ENCODE data around the gene STAT3.
"Not testable (repeated sequence)": the region's sequence is repeated elsewhere in the genome, so short reads cannot be mapped to it uniquely, and the experiment has no call there.

The STAT3 gene

GRCh38 chr17:42312285-42313130 lies 75.7 kb downstream of the STAT3 start:
- no peak for TF ChIP-seq ZNF274 (IDR thresholded peaks at IDR 0.05; ENCODE audit: low read depth, low read length)
- H3K4me3 ChIP-seq (ENCODE audit: low read length) = no peak overlapping the region

- H3K4me3 ChIP-seq (ENCODE audit: low read length) = no peak overlapping the region
- TF ChIP-seq ZNF274 (IDR thresholded peaks at IDR 0.05; ENCODE audit: low read depth, low read length) = no peak
Measured at GRCh38 chr17:42312035-42312284, 76.3 kb downstream of the STAT3 start.

- H3K4me3 ChIP-seq (ENCODE audit: low read length) = no peak overlapping the region
- TF ChIP-seq ZNF274 (IDR thresholded peaks at IDR 0.05; ENCODE audit: low read depth, low read length) = no peak
Measured at GRCh38 chr17:42311240-42312034, 76.8 kb downstream of the STAT3 start.

GRCh38 chr17:42310787-42311215 lies 77.4 kb downstream of the STAT3 start:
- H3K4me3 ChIP-seq (ENCODE audit: low read length) = no peak overlapping the region
- TF ChIP-seq ZNF274 (IDR thresholded peaks at IDR 0.05; ENCODE audit: low read depth, low read length) = no peak

- no peak for TF ChIP-seq ZNF274 (IDR thresholded peaks at IDR 0.05; ENCODE audit: low read depth, low read length)
- H3K4me3 ChIP-seq (ENCODE audit: low read length) = no peak overlapping the region
Measured at GRCh38 chr17:42309986-42310786, 78.1 kb downstream of the STAT3 start.

- no peak for TF ChIP-seq ZNF274 (IDR thresholded peaks at IDR 0.05; ENCODE audit: low read depth, low read length)
Measured at GRCh38 chr17:42309142-42309541, 79.1 kb downstream of the STAT3 start.

GRCh38 chr17:42308446-42308845 lies 79.8 kb downstream of the STAT3 start:
- no peak overlapping the region for H3K4me3 ChIP-seq (ENCODE audit: low read length)
- no peak for TF ChIP-seq ZNF274 (IDR thresholded peaks at IDR 0.05; ENCODE audit: low read depth, low read length)

More at GRCh38 chr17:42309142-42309541, 79.1 kb downstream of the STAT3 start:
- no peak overlapping the region for H3K4me3 ChIP-seq (ENCODE audit: low read length)

GRCh38 chr17:42307362-42307927 lies 80.8 kb downstream of the STAT3 start:
- no peak overlapping the region for H3K4me3 ChIP-seq (ENCODE audit: low read length)
- no peak for TF ChIP-seq ZNF274 (IDR thresholded peaks at IDR 0.05; ENCODE audit: low read depth, low read length)

- no peak overlapping the region for H3K4me3 ChIP-seq (ENCODE audit: low read length)
- TF ChIP-seq ZNF274 (IDR thresholded peaks at IDR 0.05; ENCODE audit: low read depth, low read length) = no peak
Measured at GRCh38 chr17:42306385-42306667, 81.9 kb downstream of the STAT3 start.

- H3K4me3 ChIP-seq (ENCODE audit: low read length) = no peak overlapping the region
- no peak for TF ChIP-seq ZNF274 (IDR thresholded peaks at IDR 0.05; ENCODE audit: low read depth, low read length)
Measured at GRCh38 chr17:42305543-42306384, 82.5 kb downstream of the STAT3 start.

- not testable (repeated sequence) for H3K4me3 ChIP-seq (ENCODE audit: low read length)
Measured at GRCh38 chr17:42305031-42305330, 83.3 kb downstream of the STAT3 start.

- TF ChIP-seq ZNF274 (IDR thresholded peaks at IDR 0.05; ENCODE audit: low read depth, low read length) = no peak
- no peak overlapping the region for H3K4me3 ChIP-seq (ENCODE audit: low read length)
Measured at GRCh38 chr17:42304187-42305030, 83.8 kb downstream of the STAT3 start.

GRCh38 chr17:42303694-42304093 lies 84.5 kb downstream of the STAT3 start:
- TF ChIP-seq ZNF274 (IDR thresholded peaks at IDR 0.05; ENCODE audit: low read depth, low read length) = no peak

More at GRCh38 chr17:42303694-42304093, 84.5 kb downstream of the STAT3 start:
- no peak overlapping the region for H3K4me3 ChIP-seq (ENCODE audit: low read length)

Data from GM08714 (cell line).